Glomerular visceral epithelial cell (primary cell): ENCODE measurements around the gene KLHDC4.

Experiments used
- DNase-seq: peaks from one replicate; pipeline ENCODE4 v3.0.0-alpha.2; 2016; ENCODE audit errors: extremely low spot score

KLHDC4 gene

DNA sequence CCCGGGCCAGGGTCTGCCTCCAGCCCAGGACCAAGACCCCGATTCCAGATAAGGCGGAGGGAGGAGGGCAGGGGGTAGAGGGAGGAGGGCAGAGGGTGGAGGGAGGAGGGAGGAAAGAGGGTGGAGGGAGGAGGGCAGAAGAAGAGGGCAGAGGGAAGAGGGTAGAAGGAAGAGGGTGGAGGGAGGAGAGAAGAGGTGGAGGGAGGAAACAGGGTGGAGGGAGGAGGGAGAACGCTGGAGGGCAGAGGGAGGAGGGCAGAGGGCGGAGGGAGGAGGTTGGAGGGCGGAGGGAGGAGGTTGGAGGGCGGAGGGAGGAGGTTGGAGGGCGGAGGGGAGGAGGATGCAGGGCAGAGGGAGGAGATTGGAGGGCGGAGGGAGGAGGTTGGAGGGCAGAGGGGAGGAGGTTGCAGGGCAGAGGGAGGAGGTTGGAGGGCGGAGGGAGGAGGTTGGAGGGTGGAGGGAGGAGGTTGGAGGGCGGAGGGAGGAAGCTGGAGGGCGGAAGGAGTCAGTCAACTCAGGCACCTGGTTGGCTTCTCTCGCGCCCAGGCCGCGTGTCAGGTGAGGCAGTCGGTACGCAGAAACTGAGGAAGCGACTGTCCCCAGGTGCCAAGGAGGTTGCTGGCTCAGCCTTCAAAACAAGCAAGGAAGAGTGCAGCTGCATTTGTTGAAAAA, 65.2 kb downstream of the KLHDC4 start:
- DNase-seq: no peak

DNA sequence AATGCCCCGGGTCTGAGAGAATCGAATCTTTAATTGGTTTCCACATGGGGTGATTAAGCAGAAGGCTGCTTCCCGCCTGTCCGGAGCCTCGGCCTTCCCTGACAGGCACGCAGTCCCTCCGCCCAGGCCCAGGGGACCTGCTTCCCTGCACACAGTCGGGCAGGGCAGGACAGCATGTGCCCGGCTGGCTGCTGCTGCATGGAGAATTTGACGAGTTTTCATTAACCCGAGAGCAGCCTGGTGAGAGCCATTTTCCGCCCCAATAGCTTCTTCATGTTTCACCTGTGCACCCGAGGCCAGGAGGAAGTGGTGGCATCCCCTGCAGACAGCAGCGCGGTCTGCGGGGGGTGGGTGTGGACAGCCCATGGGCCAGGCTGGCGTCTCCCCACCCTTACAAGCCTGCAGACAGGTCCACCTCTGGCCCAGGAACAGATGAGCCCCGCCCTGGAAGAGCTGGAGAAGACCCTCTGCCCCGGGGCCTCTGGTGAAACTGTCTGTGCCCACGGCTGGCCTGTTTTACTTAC, 67.0 kb downstream of the KLHDC4 start:
- DNase-seq: no peak

GRCh38 chr16:87698241-87698640, 67.5 kb downstream of the KLHDC4 start:
- DNase-seq: no peak

GRCh38 chr16:87697792-87698191, 68.0 kb downstream of the KLHDC4 start:
- no peak for DNase-seq

- DNase-seq: no peak
Measured at GRCh38 chr16:87697256-87697655, 68.5 kb downstream of the KLHDC4 start.

- DNase-seq: no peak
Measured at GRCh38 chr16:87696726-87697125, 69.1 kb downstream of the KLHDC4 start.

DNA sequence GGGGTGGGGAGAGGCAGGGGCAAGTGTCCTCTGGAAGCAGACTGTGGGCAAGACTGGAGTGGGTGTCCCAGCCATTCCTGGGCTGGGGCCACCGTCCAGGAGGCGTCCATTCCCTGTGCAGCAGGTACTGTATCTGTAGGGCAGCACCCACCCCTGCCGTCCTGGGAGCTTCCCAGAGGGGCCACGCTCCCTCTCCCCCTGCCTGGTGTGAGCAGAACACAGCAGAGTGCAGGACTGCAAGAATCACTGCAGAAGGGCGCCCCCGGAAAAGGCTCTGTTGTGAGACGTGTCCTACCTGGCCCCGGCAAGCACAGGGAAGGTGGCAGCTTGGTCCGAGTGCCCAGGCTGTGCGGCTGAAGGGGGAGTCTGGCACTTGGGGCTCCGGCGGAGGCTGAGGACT, 70.3 kb downstream of the KLHDC4 start:
- no peak for DNase-seq

GRCh38 chr16:87694441-87695125, 71.2 kb downstream of the KLHDC4 start:
- DNase-seq: no peak

GRCh38 chr16:87693827-87694226, 72.0 kb downstream of the KLHDC4 start:
- no peak for DNase-seq

DNA sequence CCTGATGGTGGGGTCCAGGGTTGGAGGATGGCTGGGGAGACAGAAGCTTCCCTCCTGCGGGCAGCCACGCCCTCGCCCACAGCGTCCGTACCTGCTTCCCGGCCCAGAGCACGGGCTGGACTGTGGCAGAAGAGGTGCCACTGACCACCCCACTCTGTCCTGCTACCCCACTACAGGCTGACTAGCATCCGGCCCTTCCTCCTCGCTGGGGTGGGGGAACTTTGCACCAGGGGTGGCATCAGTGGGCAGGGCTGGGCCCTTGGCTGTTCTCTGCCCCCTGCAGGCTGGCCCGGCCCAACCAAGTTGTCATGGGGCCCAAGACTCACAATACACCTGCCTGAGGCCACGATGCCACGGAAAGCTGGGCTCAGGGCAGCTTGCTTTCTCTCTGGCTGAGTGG, 73.0 kb downstream of the KLHDC4 start:
- no peak for DNase-seq

- DNase-seq: no peak
Measured at GRCh38 chr16:87692176-87692575, 73.6 kb downstream of the KLHDC4 start.

DNA sequence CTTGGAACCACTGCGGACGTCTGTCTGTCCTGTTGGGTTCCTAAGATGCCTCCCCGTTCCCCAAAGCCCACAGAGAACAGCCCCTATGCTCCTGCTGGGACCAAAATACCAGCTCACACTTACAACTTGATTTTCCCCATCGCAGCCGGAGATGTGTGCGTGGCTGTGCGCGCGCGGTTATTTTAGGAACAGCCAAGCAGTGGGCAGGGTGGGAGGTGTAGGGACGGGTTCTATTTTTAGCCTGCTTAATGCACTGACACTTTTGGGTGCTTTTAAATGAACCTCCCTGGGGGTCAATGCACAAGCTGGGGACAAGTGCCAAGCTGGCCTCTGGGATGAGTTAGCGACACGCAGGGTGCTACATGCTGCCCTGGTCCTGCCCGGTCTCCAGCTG, 74.1 kb downstream of the KLHDC4 start:
- DNase-seq: no peak

- no peak for DNase-seq
Measured at GRCh38 chr16:87690911-87691685, 74.7 kb downstream of the KLHDC4 start.

- no peak for DNase-seq
Measured at GRCh38 chr16:87689956-87690465, 75.8 kb downstream of the KLHDC4 start.

- DNase-seq: no peak
Measured at GRCh38 chr16:87688876-87689815, 76.6 kb downstream of the KLHDC4 start.

DNA sequence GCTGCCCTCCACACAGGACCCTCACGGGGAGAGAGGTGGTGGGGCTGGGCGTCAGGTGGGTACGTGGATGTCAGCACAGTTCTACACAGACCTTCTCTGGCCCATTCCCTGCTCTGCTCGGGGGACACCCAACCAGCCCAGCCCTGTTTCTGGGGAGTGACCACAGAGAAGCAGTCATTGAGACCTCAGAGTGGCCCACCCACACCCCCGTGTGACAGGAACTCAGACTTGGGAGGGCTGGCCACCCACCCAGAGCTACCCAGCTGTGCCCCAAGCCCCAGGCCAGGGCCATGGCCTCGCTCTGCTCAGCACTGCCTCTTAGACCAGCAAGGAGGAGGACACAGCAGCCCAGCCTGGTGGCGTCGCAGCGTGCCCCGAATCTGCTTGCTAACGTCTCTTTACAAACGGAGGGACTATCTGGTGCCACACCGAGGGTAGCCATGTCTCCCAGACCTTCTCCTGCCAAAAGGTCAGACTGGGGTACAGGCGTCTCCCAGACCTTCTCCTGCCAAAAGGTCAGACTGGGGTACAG, 77.7 kb downstream of the KLHDC4 start:
- DNase-seq: no peak

DNA sequence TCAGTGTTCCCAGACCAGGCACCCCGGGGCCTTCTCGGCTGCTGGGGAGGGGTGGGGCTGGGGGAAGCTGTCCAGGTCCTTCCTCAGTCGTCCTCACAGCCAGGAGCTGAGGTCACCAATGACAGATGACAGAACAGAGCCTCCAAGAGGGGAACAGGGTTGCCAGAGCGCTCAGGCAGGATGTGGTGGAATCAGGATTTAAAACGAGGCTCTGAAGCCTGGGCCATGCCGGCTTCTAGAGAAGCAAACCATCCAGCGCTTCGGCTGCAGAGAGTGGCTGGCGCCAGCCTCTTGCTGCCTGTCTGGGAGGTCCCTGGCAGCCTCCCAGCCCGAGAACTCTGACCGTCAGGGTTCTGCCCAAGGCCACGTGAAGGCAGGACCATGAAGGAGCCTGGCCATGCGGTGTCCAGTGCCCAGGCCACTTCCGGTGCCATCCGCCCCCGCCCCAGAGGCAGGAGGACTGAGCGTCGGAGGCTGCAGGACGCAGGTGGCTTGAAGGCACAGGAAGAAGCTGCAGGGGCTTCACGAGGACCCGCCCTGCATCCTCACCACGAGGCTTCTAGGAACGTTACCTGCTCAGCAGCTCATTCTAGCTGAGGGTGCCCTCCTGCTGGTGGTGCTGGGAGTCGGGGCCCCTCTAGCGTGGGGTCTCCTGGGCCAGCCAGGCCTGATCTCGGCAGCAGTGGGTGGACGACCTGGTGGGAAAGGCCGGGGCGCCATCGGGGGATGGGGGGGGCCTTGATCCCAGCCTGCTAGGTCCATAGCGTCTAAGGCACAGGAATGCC, 78.5 kb downstream of the KLHDC4 start:
- no peak for DNase-seq

GRCh38 chr16:87686697-87687096, 79.1 kb downstream of the KLHDC4 start:
- no peak for DNase-seq

GRCh38 chr16:87685766-87686165, 80.0 kb downstream of the KLHDC4 start:
- no peak for DNase-seq

- DNase-seq: no peak
Measured at GRCh38 chr16:87685405-87685755, 80.4 kb downstream of the KLHDC4 start.
